Ovary (tissue), 3 donors: Measurements from ENCODE around the gene TMEM202.

Experiments
- POLR2A ChIP-seq: fragments of 450-650 bp; IDR thresholded peaks from one replicate; pipeline ENCODE4 v1.6.1; 2017; ENCODE audit warnings: antibody characterized with exemption, mild to moderate bottlenecking, moderate library complexity
- TF ChIP-seq, protein P1 (sequence below), 3 donors: fragments of 450-650 bp in 2 of 3; fragments of 200-600 bp in 1 of 3; IDR thresholded peaks; one replicate each; pipeline versions ENCODE4 v1.5.1 to v1.8.0; 2016 to 2022; ENCODE audit warnings: antibody characterized with exemption in 3 of 3, mild to moderate bottlenecking in 1 of 3
- donor health status: DM: no; HTN: no; CAD: no.

DNA sequence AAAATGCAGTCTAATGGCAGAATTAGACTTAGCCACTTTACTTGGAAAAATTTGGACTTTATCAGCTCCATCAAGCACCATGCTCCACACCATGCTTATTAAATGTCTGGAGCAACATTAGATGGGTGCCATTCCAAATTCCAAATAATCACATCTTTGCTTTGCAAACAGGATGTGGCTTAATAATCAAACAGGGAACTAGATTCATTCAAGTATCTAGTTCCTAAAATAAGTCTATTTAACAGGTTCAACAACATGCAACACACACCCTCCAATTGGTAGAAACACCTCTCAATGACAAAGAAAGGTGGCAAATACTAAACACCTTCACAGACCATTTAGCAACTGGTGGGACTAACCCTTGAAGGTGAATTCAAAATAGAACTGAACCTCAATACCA, 25.7 kb upstream of the TMEM202 start:
- TF ChIP-seq, protein P1, sequence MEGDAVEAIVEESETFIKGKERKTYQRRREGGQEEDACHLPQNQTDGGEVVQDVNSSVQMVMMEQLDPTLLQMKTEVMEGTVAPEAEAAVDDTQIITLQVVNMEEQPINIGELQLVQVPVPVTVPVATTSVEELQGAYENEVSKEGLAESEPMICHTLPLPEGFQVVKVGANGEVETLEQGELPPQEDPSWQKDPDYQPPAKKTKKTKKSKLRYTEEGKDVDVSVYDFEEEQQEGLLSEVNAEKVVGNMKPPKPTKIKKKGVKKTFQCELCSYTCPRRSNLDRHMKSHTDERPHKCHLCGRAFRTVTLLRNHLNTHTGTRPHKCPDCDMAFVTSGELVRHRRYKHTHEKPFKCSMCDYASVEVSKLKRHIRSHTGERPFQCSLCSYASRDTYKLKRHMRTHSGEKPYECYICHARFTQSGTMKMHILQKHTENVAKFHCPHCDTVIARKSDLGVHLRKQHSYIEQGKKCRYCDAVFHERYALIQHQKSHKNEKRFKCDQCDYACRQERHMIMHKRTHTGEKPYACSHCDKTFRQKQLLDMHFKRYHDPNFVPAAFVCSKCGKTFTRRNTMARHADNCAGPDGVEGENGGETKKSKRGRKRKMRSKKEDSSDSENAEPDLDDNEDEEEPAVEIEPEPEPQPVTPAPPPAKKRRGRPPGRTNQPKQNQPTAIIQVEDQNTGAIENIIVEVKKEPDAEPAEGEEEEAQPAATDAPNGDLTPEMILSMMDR (IDR thresholded peaks at IDR 0.05): no peak
- TF ChIP-seq POLR2A: no peak
